ENCODE measurements around the gene PRSS50. TPM values are rescaled to one million over a fixed set of nuclear protein-coding genes. Genes with fewer than 3 reads are reported as not detected.
A peak's percentile ranks its signal among the peaks of the same experiment; 100 is the strongest.
"Not testable (repeated sequence)": the region's sequence is repeated elsewhere in the genome, so short reads cannot be mapped to it uniquely, and the experiment has no call there.

Gene PRSS50, protein sequence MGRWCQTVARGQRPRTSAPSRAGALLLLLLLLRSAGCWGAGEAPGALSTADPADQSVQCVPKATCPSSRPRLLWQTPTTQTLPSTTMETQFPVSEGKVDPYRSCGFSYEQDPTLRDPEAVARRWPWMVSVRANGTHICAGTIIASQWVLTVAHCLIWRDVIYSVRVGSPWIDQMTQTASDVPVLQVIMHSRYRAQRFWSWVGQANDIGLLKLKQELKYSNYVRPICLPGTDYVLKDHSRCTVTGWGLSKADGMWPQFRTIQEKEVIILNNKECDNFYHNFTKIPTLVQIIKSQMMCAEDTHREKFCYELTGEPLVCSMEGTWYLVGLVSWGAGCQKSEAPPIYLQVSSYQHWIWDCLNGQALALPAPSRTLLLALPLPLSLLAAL
- total RNA-seq (not detected), total RNA-seq (0 reads per million in 2 donors)

- no peak within 1 kb of the TSS for H3K4me3 Mint-ChIP-seq
- no peak within 1 kb of the TSS for H3K27ac Mint-ChIP-seq
- peaks cover 6% of the 10 kb centered on the region for H3K4me1 Mint-ChIP-seq
- H3K36me3 Mint-ChIP-seq (ENCODE audit: low read depth) = no peaks in the 10 kb centered on the region
- peak; percentile 40 for ATAC-seq
- no peak for DNase-seq
- H3K27me3 Mint-ChIP-seq = peaks cover 20% of the 10 kb centered on the region
- H3K9me3 ChIP-seq (ENCODE audit: control insufficient read depth, low read length, poor library complexity, severe bottlenecking) = no peaks in the 10 kb centered on the region
Observed at GRCh38 chr3:46717447-46718231, at the start of gene PRSS50. Gene PRSS50, minus strand, starts transcription at chr3:46717869. Its CDS starts 45 bp downstream, at chr3:46717824.

GRCh38 chr3:46764206-46764605 is 46.5 kb upstream of the PRSS50 start:
- peaks cover 14% of the 10 kb centered on the region for H3K9me3 ChIP-seq (ENCODE audit: control insufficient read depth, low read length, poor library complexity, severe bottlenecking)
- H3K27ac Mint-ChIP-seq = no peak overlapping the region
- H3K4me3 Mint-ChIP-seq = no peak overlapping the region
- ATAC-seq (no peak), DNase-seq (no peak)
- no peaks in the 10 kb centered on the region for H3K36me3 Mint-ChIP-seq (ENCODE audit: low read depth)
- no peaks in the 10 kb centered on the region for H3K4me1 Mint-ChIP-seq
- H3K27me3 Mint-ChIP-seq = no peaks in the 10 kb centered on the region

DNA sequence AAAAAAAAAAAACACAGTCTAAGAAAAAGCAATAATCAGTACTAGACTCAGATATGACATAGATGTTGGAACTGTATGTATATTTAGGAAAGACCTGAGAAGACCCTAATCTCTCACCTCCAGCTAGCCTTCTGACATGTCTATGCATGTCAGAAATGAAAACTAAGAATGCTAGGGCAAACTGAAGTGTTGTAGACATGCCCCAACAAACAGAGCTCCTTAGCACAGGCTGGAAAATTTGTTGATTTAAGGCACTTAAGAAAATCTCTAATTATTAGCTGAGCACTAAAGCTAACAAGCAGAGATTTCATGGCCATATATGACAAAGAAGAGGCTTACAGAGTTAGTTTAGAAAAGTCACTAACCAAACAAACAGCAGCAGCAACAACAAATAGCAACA is 45.5 kb upstream of the PRSS50 start:
- no peaks in the 10 kb centered on the region for H3K27me3 Mint-ChIP-seq
- ATAC-seq = no peak
- no peak overlapping the region for H3K4me3 Mint-ChIP-seq
- H3K4me1 Mint-ChIP-seq = no peaks in the 10 kb centered on the region
- H3K27ac Mint-ChIP-seq = no peak overlapping the region
- H3K36me3 Mint-ChIP-seq (ENCODE audit: low read depth) = no peaks in the 10 kb centered on the region
- no peak for DNase-seq
- peaks cover 11% of the 10 kb centered on the region for H3K9me3 ChIP-seq (ENCODE audit: control insufficient read depth, low read length, poor library complexity, severe bottlenecking)

- ATAC-seq (no peak), DNase-seq (no peak)
- H3K4me3 Mint-ChIP-seq = no peak overlapping the region
- no peaks in the 10 kb centered on the region for H3K27me3 Mint-ChIP-seq
- no peaks in the 10 kb centered on the region for H3K36me3 Mint-ChIP-seq (ENCODE audit: low read depth)
- H3K4me1 Mint-ChIP-seq = no peaks in the 10 kb centered on the region
- H3K27ac Mint-ChIP-seq = no peak overlapping the region
- H3K9me3 ChIP-seq (ENCODE audit: control insufficient read depth, low read length, poor library complexity, severe bottlenecking) = peaks cover 6% of the 10 kb centered on the region
Observed at GRCh38 chr3:46759239-46760167, 41.8 kb upstream of the PRSS50 start.

- peaks cover 3% of the 10 kb centered on the region for H3K4me1 Mint-ChIP-seq
- no peaks in the 10 kb centered on the region for H3K36me3 Mint-ChIP-seq (ENCODE audit: low read depth)
- ATAC-seq (no peak), DNase-seq (no peak)
- no peak overlapping the region for H3K27ac Mint-ChIP-seq
- no peaks in the 10 kb centered on the region for H3K9me3 ChIP-seq (ENCODE audit: control insufficient read depth, low read length, poor library complexity, severe bottlenecking)
- no peak overlapping the region for H3K4me3 Mint-ChIP-seq
- H3K27me3 Mint-ChIP-seq = no peaks in the 10 kb centered on the region
Observed at GRCh38 chr3:46756642-46757041, 39.0 kb upstream of the PRSS50 start.

DNA sequence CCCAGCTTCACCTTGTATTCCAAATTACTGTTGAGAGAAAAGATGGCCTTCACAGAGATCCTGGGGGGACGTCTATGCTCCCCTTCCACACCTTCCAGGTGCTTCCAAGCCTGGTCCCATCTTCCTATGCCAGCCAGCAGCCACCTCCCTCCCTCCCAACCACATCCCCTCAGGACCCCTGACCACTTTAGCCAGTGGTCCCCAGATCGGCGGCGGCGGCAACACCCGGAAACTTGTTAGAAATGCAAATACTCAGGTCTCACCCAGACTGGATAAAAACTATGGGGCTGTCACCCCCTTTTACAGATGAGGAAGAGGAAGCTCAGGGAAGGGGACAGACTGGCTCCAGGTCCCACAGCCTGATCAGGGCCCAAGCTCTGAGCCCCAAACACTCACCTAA is 38.0 kb upstream of the PRSS50 start:
- DNase-seq (no peak), ATAC-seq (no peak)
- no peaks in the 10 kb centered on the region for H3K27me3 Mint-ChIP-seq
- peaks cover 3% of the 10 kb centered on the region for H3K4me1 Mint-ChIP-seq
- H3K36me3 Mint-ChIP-seq (ENCODE audit: low read depth) = no peaks in the 10 kb centered on the region
- no peaks in the 10 kb centered on the region for H3K9me3 ChIP-seq (ENCODE audit: control insufficient read depth, low read length, poor library complexity, severe bottlenecking)
- H3K4me3 Mint-ChIP-seq = no peak overlapping the region
- no peak overlapping the region for H3K27ac Mint-ChIP-seq

DNA sequence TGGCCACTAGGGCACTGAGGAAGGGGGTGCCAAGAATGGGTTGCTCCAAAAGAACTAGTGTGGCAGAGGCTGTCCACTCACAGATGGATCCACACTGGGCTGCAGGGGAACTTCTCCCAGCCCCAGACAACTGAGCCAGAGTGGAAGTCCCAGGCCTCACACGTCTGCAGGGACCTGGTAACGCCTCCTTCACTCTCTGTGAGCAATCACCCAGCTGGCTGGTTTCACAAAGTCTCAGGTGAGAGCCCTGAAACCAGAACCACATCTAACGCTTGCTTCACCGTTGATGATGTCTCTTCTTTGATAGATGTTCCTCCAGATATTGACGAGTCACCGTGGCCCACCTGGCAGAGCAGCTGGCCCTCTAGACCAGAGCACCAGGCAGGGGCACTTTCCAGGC is 35.5 kb upstream of the PRSS50 start:
- DNase-seq; H3K36me3 Mint-ChIP-seq (ENCODE audit: low read depth); H3K4me3 Mint-ChIP-seq; H3K27me3 Mint-ChIP-seq; H3K9me3 ChIP-seq (ENCODE audit: control insufficient read depth, low read length, poor library complexity, severe bottlenecking); H3K4me1 Mint-ChIP-seq: not testable (repeated sequence)
- peak; percentile 94 for ATAC-seq
- H3K27ac Mint-ChIP-seq = peak overlapping the region; percentile 8

DNA sequence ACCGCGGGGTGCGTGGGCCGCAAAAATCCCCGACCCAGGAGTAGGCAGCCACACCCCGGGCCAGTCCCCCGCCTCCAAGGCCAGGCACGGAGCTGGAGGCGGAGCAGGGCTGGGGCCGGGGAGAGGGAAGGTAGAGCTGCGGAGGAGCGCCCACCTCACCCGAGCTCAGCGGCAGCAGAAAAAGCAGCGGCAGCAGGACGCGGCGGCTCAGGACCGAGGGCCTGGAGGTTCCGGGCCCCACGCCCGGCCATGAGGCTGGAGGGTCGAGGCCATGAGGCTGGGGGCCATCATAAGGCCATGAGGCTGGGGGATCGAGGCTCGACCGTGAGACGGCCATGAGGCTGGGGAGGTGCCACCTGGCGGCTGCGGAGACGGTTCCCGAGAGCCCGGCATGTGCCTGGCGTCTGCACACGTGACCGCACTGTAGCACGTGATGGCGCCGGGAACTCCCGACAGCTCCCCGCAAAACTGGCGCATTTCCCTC is 32.9 kb upstream of the PRSS50 start:
- Mint-ChIP-seq H3K36me3 (ENCODE audit: low read depth) (peaks cover 5% of the 10 kb centered on the region), H3K27ac (no peak overlapping the region), H3K4me1 (peaks cover 5% of the 10 kb centered on the region), H3K4me3 (no peak overlapping the region), H3K27me3 (peaks cover 12% of the 10 kb centered on the region)
- ATAC-seq (no peak), DNase-seq (no peak)
- no peaks in the 10 kb centered on the region for H3K9me3 ChIP-seq (ENCODE audit: control insufficient read depth, low read length, poor library complexity, severe bottlenecking)

DNA sequence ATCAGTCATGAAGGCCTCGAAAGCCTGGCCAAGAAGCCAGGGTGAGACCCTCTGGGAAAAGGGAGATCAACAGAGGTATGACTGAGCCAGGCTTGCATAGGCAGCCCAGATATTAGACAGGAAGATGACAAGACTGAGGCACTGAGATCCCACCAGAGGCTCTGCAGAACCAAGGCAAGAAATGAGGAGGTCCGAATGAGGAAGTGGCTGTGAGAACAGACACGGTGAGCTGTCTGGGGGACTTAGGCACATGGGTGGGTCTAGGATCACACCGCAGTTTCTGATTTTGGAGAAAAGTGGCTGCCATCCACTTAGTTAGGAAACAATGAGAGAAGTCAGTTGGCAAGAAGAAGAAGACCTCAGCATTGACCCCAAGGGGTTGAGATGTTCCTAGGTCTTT is 31.5 kb upstream of the PRSS50 start:
- DNase-seq = no peak
- peak overlapping the region; percentile 39 for H3K27ac Mint-ChIP-seq
- peaks cover 5% of the 10 kb centered on the region for H3K4me1 Mint-ChIP-seq
- H3K27me3 Mint-ChIP-seq = peaks cover 12% of the 10 kb centered on the region
- no peak overlapping the region for H3K4me3 Mint-ChIP-seq
- ATAC-seq = no peak
- H3K36me3 Mint-ChIP-seq (ENCODE audit: low read depth) = peaks cover 5% of the 10 kb centered on the region
- no peaks in the 10 kb centered on the region for H3K9me3 ChIP-seq (ENCODE audit: control insufficient read depth, low read length, poor library complexity, severe bottlenecking)

DNA sequence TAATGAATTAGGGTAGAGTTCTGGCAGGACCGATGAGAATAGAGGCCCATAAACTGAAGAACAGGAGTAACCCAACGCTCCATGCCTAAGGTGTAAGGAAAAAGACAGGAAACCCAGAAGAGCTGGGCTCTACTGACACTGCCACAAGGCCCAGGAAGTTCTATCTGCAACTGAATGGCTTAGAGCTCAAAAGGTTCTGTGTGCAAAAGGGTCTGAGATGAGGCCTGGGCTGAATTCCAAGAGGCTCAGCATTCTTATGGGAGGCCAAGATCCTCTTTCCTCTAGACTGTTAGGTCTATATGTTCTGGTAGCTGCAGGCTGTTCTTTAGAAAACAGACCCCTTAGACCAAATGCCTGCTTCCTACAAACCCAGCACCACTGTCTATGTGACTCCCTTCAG is 30.5 kb upstream of the PRSS50 start:
- Mint-ChIP-seq H3K4me3 (no peak overlapping the region), H3K4me1 (peaks cover 2% of the 10 kb centered on the region), H3K36me3 (ENCODE audit: low read depth) (peaks cover 5% of the 10 kb centered on the region), H3K27me3 (peaks cover 12% of the 10 kb centered on the region), H3K27ac (no peak overlapping the region)
- DNase-seq (no peak), ATAC-seq (no peak)
- no peaks in the 10 kb centered on the region for H3K9me3 ChIP-seq (ENCODE audit: control insufficient read depth, low read length, poor library complexity, severe bottlenecking)

DNA sequence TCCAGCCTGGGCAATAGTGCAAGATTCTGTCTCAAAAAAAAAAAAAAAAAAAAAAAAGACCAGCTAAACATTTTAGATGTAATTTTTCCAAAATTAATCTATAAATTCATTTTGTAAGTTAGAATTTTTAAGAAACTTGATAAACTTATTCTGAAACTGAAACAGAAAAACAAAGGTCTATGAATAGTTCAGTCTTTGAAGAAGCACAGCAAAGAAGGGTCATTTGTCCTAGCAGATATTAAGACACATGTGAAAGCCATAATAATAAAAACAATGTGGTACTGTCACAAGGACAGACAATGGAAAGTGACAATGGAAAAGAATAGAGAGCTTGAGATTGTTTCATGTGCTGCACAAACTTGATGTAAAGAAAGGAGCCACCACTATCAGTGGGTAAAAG is 29.0 kb upstream of the PRSS50 start:
- ATAC-seq = no peak
- H3K27ac Mint-ChIP-seq = no peak overlapping the region

GRCh38 chr3:46742992-46743585 is 25.4 kb upstream of the PRSS50 start:
- Mint-ChIP-seq H3K4me1 (no peaks in the 10 kb centered on the region), H3K27ac (no peak overlapping the region), H3K27me3 (peaks cover 6% of the 10 kb centered on the region), H3K36me3 (ENCODE audit: low read depth) (no peaks in the 10 kb centered on the region), H3K4me3 (no peak overlapping the region)
- no peaks in the 10 kb centered on the region for H3K9me3 ChIP-seq (ENCODE audit: control insufficient read depth, low read length, poor library complexity, severe bottlenecking)
- DNase-seq = no peak
- no peak for ATAC-seq

More for the DNA sequence above, 29.0 kb upstream of the PRSS50 start:
- no peak overlapping the region for H3K4me3 Mint-ChIP-seq
- peaks cover 12% of the 10 kb centered on the region for H3K27me3 Mint-ChIP-seq
- peaks cover 5% of the 10 kb centered on the region for H3K36me3 Mint-ChIP-seq (ENCODE audit: low read depth)
- no peaks in the 10 kb centered on the region for H3K9me3 ChIP-seq (ENCODE audit: control insufficient read depth, low read length, poor library complexity, severe bottlenecking)
- DNase-seq = no peak
- H3K4me1 Mint-ChIP-seq = peaks cover 2% of the 10 kb centered on the region
